IPS DF 19.7 (cell line): ENCODE results near the gene TMOD4.
"Not testable (repeated sequence)": the region's sequence is repeated elsewhere in the genome, so short reads cannot be mapped to it uniquely, and the experiment has no call there.

Experiments
- DNase-seq: peaks from one replicate; pipeline ENCODE4 v3.0.0-alpha.2; 2013; ENCODE audit warnings: low read depth, low spot score

TMOD4 gene

GRCh38 chr1:151175863-151176262, at the start of gene TMOD4:
Gene TMOD4, minus strand, starts transcription at chr1:151175981. Its CDS starts 1,106 bp downstream, at chr1:151174875.
- no peak for DNase-seq

- DNase-seq, result no peak
Measured at GRCh38 chr1:151222130-151222529, 46.3 kb upstream of the TMOD4 start.

GRCh38 chr1:151221616-151222015, 45.8 kb upstream of the TMOD4 start:
- DNase-seq, result no peak

- DNase-seq, result no peak
Measured at GRCh38 chr1:151213560-151213959, 37.8 kb upstream of the TMOD4 start.

- no peak for DNase-seq
Measured at GRCh38 chr1:151211972-151212705, 36.4 kb upstream of the TMOD4 start.

- no peak for DNase-seq
Measured at GRCh38 chr1:151210830-151211229, 35.0 kb upstream of the TMOD4 start.

- not testable (repeated sequence) for DNase-seq
Measured at GRCh38 chr1:151205381-151205965, 29.7 kb upstream of the TMOD4 start.

- DNase-seq, result no peak
Measured at GRCh38 chr1:151199873-151200581, 24.2 kb upstream of the TMOD4 start.

- DNase-seq, result peak; percentile 79
Measured at GRCh38 chr1:151198254-151199127, 22.7 kb upstream of the TMOD4 start, which contains the start of gene PIP5K1A. Gene PIP5K1A, plus strand, starts transcription at chr1:151198552. Its CDS starts 445 bp downstream, at chr1:151198997.

- DNase-seq, result no peak
Measured at GRCh38 chr1:151197863-151198253, 22.1 kb upstream of the TMOD4 start.

- no peak for DNase-seq
Measured at GRCh38 chr1:151196292-151196800, 20.6 kb upstream of the TMOD4 start.

- DNase-seq, result not testable (repeated sequence)
Measured at GRCh38 chr1:151194894-151195594, 19.3 kb upstream of the TMOD4 start.

- no peak for DNase-seq
Measured at GRCh38 chr1:151193856-151194255, 18.1 kb upstream of the TMOD4 start.

GRCh38 chr1:151193304-151193703, 17.5 kb upstream of the TMOD4 start:
- no peak for DNase-seq

GRCh38 chr1:151192047-151192446, 16.3 kb upstream of the TMOD4 start:
- DNase-seq, result no peak

- DNase-seq, result peak; percentile 80
Measured at GRCh38 chr1:151189637-151190445, 14.1 kb upstream of the TMOD4 start, which contains the start of gene VPS72. Gene VPS72, minus strand, starts transcription at chr1:151190197. Its CDS starts 76 bp downstream, at chr1:151190121.

GRCh38 chr1:151188667-151189066, 12.9 kb upstream of the TMOD4 start:
- DNase-seq, result not testable (repeated sequence)

GRCh38 chr1:151187205-151187604, 11.4 kb upstream of the TMOD4 start:
- no peak for DNase-seq

GRCh38 chr1:151184211-151184610, 8.4 kb upstream of the TMOD4 start:
- no peak for DNase-seq
